Muscle layer of duodenum (tissue), 2 donors: Measurements from ENCODE around the gene TOR1A.

Experiments
- H3K27ac ChIP-seq: one replicate; pipeline ENCODE4 v1.7.0; 2013; ENCODE audit warnings: mild to moderate bottlenecking, low read length
- H3K27me3 ChIP-seq: one replicate; pipeline ENCODE4 v1.7.0; 2013; ENCODE audit warnings: low read depth, mild to moderate bottlenecking, control low read depth, low read length
- H3K36me3 ChIP-seq, 2 donors: one replicate each; pipeline ENCODE4 v1.7.0; 2013; ENCODE audit warnings: low read length in 2 of 2, control low read depth in 1 of 2, mild to moderate bottlenecking in 1 of 2; ENCODE audit not compliant: insufficient read depth in 2 of 2, control insufficient read depth in 1 of 2
- H3K4me1 ChIP-seq, 2 donors: one replicate each; pipeline ENCODE4 v1.7.0; 2013; ENCODE audit warnings: low read length in 2 of 2, mild to moderate bottlenecking in 2 of 2, control low read depth in 1 of 2, moderate library complexity in 1 of 2; ENCODE audit not compliant: insufficient read depth in 2 of 2, control insufficient read depth in 1 of 2
- H3K4me3 ChIP-seq, 2 donors: one replicate each; pipeline ENCODE4 v1.7.0; 2013; ENCODE audit warnings: low read length in 2 of 2, low read depth in 1 of 2, mild to moderate bottlenecking in 1 of 2
- H3K9me3 ChIP-seq, 2 donors: one replicate each; pipeline ENCODE4 v1.7.0; 2013; ENCODE audit warnings: low read length in 2 of 2, control low read depth in 1 of 2, mild to moderate bottlenecking in 1 of 2; ENCODE audit not compliant: control insufficient read depth in 1 of 2
- donor health status: healthy.

TOR1A gene

DNA sequence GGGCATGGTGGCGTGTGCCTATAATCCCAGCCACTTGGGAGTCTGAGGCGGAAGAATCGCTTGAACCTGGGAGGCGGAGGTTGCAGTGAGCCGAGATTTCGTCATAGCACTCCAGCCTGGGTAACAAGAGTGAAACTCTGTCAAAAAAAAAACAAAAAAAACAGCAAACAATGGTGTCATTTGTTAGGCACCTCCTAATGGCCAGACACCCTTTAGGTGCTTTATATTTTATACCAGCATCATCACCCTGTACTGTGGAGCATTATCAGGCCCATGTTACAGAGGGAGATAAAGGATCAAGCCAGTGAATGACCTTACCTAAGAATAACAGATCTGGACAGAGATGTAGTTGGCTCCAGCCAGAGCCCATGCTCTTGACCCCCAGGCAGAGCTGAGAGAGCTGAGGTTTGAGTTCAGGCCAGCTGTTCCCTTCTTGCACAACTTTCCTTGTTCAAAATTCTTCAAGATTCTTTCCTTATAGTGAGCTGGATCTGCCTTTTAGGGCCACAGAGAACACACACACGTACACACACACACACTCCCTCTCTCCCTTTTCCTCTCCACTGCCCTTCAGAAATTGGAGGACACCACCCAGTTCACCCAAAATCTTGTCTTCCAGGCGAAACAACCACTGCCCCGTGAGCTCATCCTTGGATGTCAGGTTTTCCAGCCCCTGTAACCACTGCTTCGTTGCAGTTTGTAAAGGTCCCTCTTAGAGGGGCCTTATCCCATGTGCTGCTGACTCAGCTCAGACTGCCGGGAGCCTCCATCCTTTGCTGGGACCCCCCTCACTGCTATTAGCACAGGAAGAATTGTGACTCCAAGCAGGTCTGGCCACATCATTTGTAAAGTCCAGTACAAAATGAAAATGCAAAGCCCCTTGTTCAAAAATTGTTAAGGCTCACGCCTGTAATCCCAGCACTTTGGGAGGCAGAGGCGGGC, 60.7 kb downstream of the TOR1A start:
- no peak overlapping the region for H3K4me3 ChIP-seq
- H3K36me3 ChIP-seq = no peaks in the 10 kb centered on the region
- H3K4me1 ChIP-seq = peaks cover 0 to 8% of the 10 kb centered on the region in 2 donors
- no peaks in the 10 kb centered on the region for H3K27me3 ChIP-seq
- no peaks in the 10 kb centered on the region for H3K9me3 ChIP-seq
- H3K27ac ChIP-seq = no peak overlapping the region
